ENCODE results near the gene CHD9NB.

Gene CHD9NB

GRCh38 chr16:53073022-53073421, 20.3 kb upstream of the CHD9NB start:
- Histone ChIP-seq H3K36me3 (no peaks in the 10 kb centered on the region), H3K27ac (no peak overlapping the region), H3K4me3 (ENCODE audit: low read depth, low read length) (no peak overlapping the region), H3K9me3 (ENCODE audit: severe bottlenecking) (peaks cover 4% of the 10 kb centered on the region), H3K27me3 (ENCODE audit: insufficient read depth, low read depth, severe bottlenecking) (no peaks in the 10 kb centered on the region)
- TF ChIP-seq CTCF (IDR thresholded peaks at IDR 0.05; ENCODE audit: low read depth, low read length) = no peak
- DNase-seq = no peak

DNA sequence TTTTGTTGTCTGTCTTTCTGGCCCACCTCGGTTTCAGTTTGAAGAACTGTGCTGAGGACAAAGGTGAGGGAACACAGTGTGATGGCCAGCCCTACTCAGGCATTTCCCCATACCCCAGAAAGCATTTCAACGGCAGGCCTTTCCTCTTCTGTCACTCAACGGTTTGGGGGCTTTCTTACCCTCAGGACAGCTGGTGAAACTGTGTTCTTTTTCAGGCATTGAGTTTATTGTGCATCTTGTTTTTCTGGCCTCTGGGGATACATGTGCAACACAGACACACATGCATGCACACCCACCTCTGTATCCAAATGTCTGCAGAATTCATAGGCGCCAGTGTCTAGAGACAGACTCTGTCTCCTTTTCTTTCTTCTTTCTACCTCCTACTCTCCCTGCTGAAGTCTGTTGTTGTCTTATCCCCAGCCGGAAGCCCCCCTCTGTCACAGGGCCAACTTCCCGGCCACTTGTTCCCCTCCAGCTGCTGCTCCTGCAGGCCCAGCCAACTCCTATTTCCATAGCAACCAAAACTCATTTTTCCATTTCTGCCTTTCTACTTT, 19.1 kb upstream of the CHD9NB start:
- no peak overlapping the region for H3K27ac ChIP-seq

GRCh38 chr16:53069772-53070171, 17.1 kb upstream of the CHD9NB start:
- DNase-seq = no peak
- H3K4me3 ChIP-seq (ENCODE audit: low read depth, low read length) = no peak overlapping the region
- H3K27me3 ChIP-seq (ENCODE audit: insufficient read depth, low read depth, severe bottlenecking) = no peaks in the 10 kb centered on the region
- H3K36me3 ChIP-seq = no peaks in the 10 kb centered on the region
- no peak for TF ChIP-seq CTCF (IDR thresholded peaks at IDR 0.05; ENCODE audit: low read depth, low read length)
- peaks cover 4% of the 10 kb centered on the region for H3K9me3 ChIP-seq (ENCODE audit: severe bottlenecking)
- H3K27ac ChIP-seq = no peak overlapping the region

More for the DNA sequence above, 19.1 kb upstream of the CHD9NB start:
- no peak for DNase-seq
- H3K27me3 ChIP-seq (ENCODE audit: insufficient read depth, low read depth, severe bottlenecking) = no peaks in the 10 kb centered on the region
- TF ChIP-seq CTCF (IDR thresholded peaks at IDR 0.05; ENCODE audit: low read depth, low read length) = no peak
- no peaks in the 10 kb centered on the region for H3K36me3 ChIP-seq
- peaks cover 4% of the 10 kb centered on the region for H3K9me3 ChIP-seq (ENCODE audit: severe bottlenecking)
- H3K4me3 ChIP-seq (ENCODE audit: low read depth, low read length) = no peak overlapping the region

GRCh38 chr16:53068423-53068833, 15.7 kb upstream of the CHD9NB start:
- Histone ChIP-seq H3K36me3 (no peaks in the 10 kb centered on the region), H3K27ac (no peak overlapping the region), H3K27me3 (ENCODE audit: insufficient read depth, low read depth, severe bottlenecking) (no peaks in the 10 kb centered on the region), H3K4me3 (ENCODE audit: low read depth, low read length) (no peak overlapping the region), H3K9me3 (ENCODE audit: severe bottlenecking) (no peaks in the 10 kb centered on the region)
- TF ChIP-seq CTCF (IDR thresholded peaks at IDR 0.05; ENCODE audit: low read depth, low read length) = no peak
- DNase-seq = no peak

- no peak for DNase-seq
- no peak for TF ChIP-seq CTCF (IDR thresholded peaks at IDR 0.05; ENCODE audit: low read depth, low read length)
- no peaks in the 10 kb centered on the region for H3K36me3 ChIP-seq
- H3K27me3 ChIP-seq (ENCODE audit: insufficient read depth, low read depth, severe bottlenecking) = no peaks in the 10 kb centered on the region
- H3K27ac ChIP-seq = no peak overlapping the region
- H3K9me3 ChIP-seq (ENCODE audit: severe bottlenecking) = no peaks in the 10 kb centered on the region
- H3K4me3 ChIP-seq (ENCODE audit: low read depth, low read length) = no peak overlapping the region
Observed at GRCh38 chr16:53067675-53068074, 15.0 kb upstream of the CHD9NB start.

DNA sequence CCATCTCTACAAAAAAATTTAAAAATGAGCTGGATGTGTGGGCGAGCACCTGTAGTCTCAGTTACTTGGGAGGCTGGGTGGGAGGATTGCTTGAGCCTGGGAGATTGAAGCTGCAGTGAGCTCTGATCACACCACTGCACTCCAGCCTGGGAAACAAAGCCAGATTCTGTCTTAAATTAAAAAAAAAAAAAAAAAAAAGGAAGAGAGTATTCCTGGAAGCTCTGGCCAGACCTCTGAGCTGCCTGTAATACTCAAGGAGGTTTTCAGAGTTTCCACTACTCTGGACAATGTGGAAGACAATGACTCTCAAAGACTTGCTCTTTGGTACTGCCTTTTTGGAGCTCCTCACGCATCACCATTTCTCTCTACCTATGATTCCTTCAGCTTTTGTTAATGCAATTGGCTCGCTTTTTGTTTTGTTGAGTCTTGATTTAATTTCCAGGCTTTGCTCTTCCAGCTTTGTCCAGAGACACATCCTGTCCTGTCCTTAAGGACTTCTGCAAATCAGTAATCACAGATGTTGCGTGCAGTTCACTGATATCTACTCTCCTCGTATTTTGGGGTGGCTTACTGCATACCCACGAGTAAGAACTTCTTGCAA, 12.9 kb upstream of the CHD9NB start:
- Histone ChIP-seq H3K4me3 (ENCODE audit: low read depth, low read length) (no peak overlapping the region), H3K9me3 (ENCODE audit: severe bottlenecking) (no peaks in the 10 kb centered on the region), H3K27ac (no peak overlapping the region), H3K27me3 (ENCODE audit: insufficient read depth, low read depth, severe bottlenecking) (no peaks in the 10 kb centered on the region), H3K36me3 (no peaks in the 10 kb centered on the region)
- no peak for DNase-seq
- no peak for TF ChIP-seq CTCF (IDR thresholded peaks at IDR 0.05; ENCODE audit: low read depth, low read length)
